GM19099 (cell line): ENCODE measurements around the gene C5orf15.

ENCODE experiments used
- POLR2A ChIP-seq: IDR thresholded peaks from 3 replicates; pipeline ENCODE4 v1.6.1; 2011; ENCODE audit warnings: low read depth; ENCODE audit not compliant: insufficient read length; ENCODE audit errors: extremely low read depth

The C5orf15 gene

DNA sequence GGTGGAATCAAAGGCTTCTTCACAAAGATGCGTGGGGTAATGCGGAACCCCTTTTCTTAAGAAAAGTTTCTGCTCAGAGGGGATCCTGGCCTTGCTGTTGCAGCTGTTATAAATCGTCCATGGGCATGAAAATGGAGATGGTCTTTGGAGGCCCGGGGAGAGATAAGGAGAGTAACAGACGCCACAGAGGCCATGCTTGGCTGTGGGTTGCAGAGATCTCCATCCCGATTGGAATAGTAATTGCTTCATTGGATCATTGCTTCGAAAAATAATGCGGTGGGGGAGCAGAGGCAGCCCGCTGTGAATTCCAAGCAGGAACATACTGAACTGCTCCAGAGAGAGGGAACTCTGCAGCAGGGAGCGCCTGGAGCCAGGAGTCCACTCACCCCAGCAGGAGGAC is 55.5 kb downstream of the C5orf15 start:
- no peak for TF ChIP-seq POLR2A

DNA sequence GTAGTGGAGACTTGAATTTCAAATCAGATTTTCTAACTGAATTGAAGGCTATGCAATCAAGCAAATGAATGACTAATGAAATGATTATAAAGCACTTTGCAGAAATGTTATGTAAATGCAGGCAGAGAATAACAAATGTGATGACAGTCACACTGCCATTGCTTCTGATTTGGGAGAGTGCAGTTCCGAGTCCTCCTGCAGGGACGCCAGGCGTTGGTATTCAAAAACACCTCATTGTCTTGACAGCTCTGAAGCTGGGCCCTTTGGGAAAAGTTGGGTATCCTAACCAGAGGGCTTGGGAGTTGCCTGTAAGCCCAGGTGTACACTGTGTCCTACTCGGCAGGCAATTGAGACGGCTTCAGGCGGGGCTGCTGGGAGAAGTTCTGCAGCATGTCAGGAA is 57.9 kb downstream of the C5orf15 start:
- TF ChIP-seq POLR2A, result no peak

DNA sequence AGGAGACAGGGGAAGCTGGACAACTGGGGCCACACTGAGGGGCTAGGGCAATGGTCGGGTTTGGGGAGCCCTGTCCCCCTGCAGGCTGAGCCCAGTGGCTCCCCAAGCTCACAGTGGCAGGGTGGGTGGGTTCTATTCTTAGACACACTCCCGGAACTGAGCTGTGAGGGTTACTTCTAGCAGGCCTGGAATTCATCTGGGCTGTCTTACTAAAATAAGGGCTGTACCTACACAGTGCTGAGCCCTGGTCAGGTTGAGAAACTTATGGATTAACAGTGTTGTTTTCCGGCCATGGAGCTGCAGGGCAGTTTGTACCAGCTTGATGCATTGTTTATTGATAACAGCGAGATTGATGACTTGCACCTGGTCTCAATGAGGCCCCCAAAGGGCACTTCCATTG is 58.8 kb downstream of the C5orf15 start:
- no peak for TF ChIP-seq POLR2A

- TF ChIP-seq POLR2A, result no peak
Measured at GRCh38 chr5:133907075-133907474, 61.4 kb downstream of the C5orf15 start.

- no peak for TF ChIP-seq POLR2A
Measured at GRCh38 chr5:133906303-133906702, 62.1 kb downstream of the C5orf15 start.
